Testis (tissue), 3 donors: ENCODE measurements around the gene ELMO1. TPM values are rescaled to one million over a fixed set of nuclear protein-coding genes. Genes with fewer than 3 reads are reported as not detected.

Experiments
- DNase-seq: peaks from one replicate; pipeline ENCODE4 v3.0.0-alpha.2; 2019
- H3K27ac ChIP-seq, 2 donors: fragments of 200-600 bp; sonication (generic); one replicate each; pipeline ENCODE4 v1.5.1; 2019
- H3K27me3 ChIP-seq: fragments of 200-600 bp; sonication (generic); one replicate; pipeline ENCODE4 v1.5.1; 2019
- H3K36me3 ChIP-seq: fragments of 200-600 bp; sonication (generic); one replicate; pipeline ENCODE4 v1.5.1; 2017; ENCODE audit warnings: low read depth; ENCODE audit errors: missing control alignments
- H3K4me1 ChIP-seq: fragments of 200-600 bp; sonication (generic); one replicate; pipeline ENCODE4 v1.5.1; 2019
- H3K4me3 ChIP-seq, 2 donors: fragments of 200-600 bp; sonication (generic); one replicate each; pipeline ENCODE4 v1.5.1; 2017 to 2019
- H3K9me3 ChIP-seq: fragments of 200-600 bp; sonication (generic); one replicate; pipeline ENCODE4 v1.5.1; 2017
- POLR2A ChIP-seq: fragments of 450-650 bp; IDR thresholded peaks from one replicate; pipeline ENCODE4 v1.6.1; 2017; ENCODE audit warnings: antibody characterized with exemption, mild to moderate bottlenecking, moderate library complexity
- WGBS, 2 donors: methylation state at CpG; one replicate each; pipeline ENCODE4 v1.1.5; 2018; 5-methylcytosine and 5-hydroxymethylcytosine counted together
- intact Hi-C: fragments of 100-400 bp; cut with DNase I; formaldehyde crosslinking; loops from one replicate; pipeline ENCODE4 v1.15.1; 2023; ENCODE audit warnings: low total_unique reads
- polyA plus RNA-seq: library from polyadenylated mRNA; stranded (reverse); fragments of 350-450 nt; fragmentation: Illumina TruSeq; extraction: RNeasy Lipid Tissue Mini Kit (QIAGEN cat#74804); gene quantifications from one replicate; pipeline ENCODE4 v1.2.3, GENCODE V29; 2014; ENCODE audit warnings: low read depth, low replicate concordance; ENCODE audit not compliant: insufficient read depth
- total RNA-seq, 2 donors: library from RNA; depleted of rRNA; stranded (reverse); fragments of >200 nt; gene quantifications; one replicate each; pipeline ENCODE4 v1.2.3, GENCODE V29; 2016
- TF ChIP-seq, protein P1 (sequence below), 3 experiments: fragments of 450-650 bp in 2 of 3; fragments of 200-600 bp in 1 of 3; sonication (generic) in 1 of 3; IDR thresholded peaks; one replicate each; pipeline ENCODE4 v1.5.1; 2016 to 2019; ENCODE audit warnings: antibody characterized with exemption in 3 of 3, mild to moderate bottlenecking in 2 of 3, moderate library complexity in 1 of 3

The ELMO1 gene
- total and polyA plus RNA-seq, 3 donors from 2014 or later = 12.9 to 47.2 (median 36.5) TPM

- Histone ChIP-seq H3K27me3 (no peaks in the 10 kb centered on the region), H3K4me3 (no peak overlapping the region), H3K4me1 (no peaks in the 10 kb centered on the region), H3K27ac (no peak overlapping the region), H3K9me3 (no peaks in the 10 kb centered on the region), H3K36me3 (no peaks in the 10 kb centered on the region)
- DNase-seq = no peak
- TF ChIP-seq, protein P1, sequence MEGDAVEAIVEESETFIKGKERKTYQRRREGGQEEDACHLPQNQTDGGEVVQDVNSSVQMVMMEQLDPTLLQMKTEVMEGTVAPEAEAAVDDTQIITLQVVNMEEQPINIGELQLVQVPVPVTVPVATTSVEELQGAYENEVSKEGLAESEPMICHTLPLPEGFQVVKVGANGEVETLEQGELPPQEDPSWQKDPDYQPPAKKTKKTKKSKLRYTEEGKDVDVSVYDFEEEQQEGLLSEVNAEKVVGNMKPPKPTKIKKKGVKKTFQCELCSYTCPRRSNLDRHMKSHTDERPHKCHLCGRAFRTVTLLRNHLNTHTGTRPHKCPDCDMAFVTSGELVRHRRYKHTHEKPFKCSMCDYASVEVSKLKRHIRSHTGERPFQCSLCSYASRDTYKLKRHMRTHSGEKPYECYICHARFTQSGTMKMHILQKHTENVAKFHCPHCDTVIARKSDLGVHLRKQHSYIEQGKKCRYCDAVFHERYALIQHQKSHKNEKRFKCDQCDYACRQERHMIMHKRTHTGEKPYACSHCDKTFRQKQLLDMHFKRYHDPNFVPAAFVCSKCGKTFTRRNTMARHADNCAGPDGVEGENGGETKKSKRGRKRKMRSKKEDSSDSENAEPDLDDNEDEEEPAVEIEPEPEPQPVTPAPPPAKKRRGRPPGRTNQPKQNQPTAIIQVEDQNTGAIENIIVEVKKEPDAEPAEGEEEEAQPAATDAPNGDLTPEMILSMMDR (IDR thresholded peaks at IDR 0.05) = no peak
- intact Hi-C loops = no loop called here
- WGBS, 2 donors = 49 to 59% methylated on average over 5 of the region's 5 CpGs
Observed at GRCh38 chr7:36852017-36852416, 596.6 kb downstream of the ELMO1 start.

DNA sequence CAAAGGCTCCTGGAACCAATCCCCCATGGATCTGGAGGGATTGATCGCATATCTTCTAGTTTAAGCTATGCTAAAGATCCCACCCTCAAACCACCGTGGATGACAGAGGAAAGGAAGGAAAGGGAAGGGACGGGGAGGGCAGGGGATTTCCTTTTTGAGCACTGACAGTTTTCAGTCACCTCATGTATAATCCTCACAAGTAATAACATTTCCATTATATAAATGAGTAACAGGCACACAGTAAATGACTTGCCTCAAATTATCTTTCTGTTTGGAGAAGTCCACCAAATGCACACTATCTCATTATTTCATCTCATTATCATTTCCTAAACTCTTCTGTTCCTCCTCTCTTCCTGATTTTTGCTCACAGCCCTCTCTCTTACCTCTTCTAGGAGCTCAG lies 597.3 kb downstream of the ELMO1 start:
- Histone ChIP-seq H3K9me3 (no peaks in the 10 kb centered on the region), H3K27me3 (no peaks in the 10 kb centered on the region), H3K4me1 (no peaks in the 10 kb centered on the region), H3K36me3 (no peaks in the 10 kb centered on the region), H3K27ac (no peak overlapping the region), H3K4me3 (no peak overlapping the region)
- 72 to 74% methylated on average over 3 of the region's 3 CpGs for WGBS, 2 donors
- intact Hi-C loops = no loop called here
- TF ChIP-seq POLR2A = no peak
- TF ChIP-seq, protein P1 (IDR thresholded peaks at IDR 0.05) = no peak
- no peak for DNase-seq

GRCh38 chr7:36847946-36848345 lies 600.7 kb downstream of the ELMO1 start:
- no peak for TF ChIP-seq POLR2A
- TF ChIP-seq, protein P1 (IDR thresholded peaks at IDR 0.05) = no peak
- no peak overlapping the region for H3K27ac ChIP-seq
- intact Hi-C loops = no loop called here
- H3K36me3 ChIP-seq = no peaks in the 10 kb centered on the region
- H3K4me1 ChIP-seq = no peaks in the 10 kb centered on the region
- no peak overlapping the region for H3K4me3 ChIP-seq
- no peaks in the 10 kb centered on the region for H3K27me3 ChIP-seq
- 77 to 84% methylated on average over 4 of the region's 4 CpGs for WGBS, 2 donors
- no peak for DNase-seq
- no peaks in the 10 kb centered on the region for H3K9me3 ChIP-seq

DNA sequence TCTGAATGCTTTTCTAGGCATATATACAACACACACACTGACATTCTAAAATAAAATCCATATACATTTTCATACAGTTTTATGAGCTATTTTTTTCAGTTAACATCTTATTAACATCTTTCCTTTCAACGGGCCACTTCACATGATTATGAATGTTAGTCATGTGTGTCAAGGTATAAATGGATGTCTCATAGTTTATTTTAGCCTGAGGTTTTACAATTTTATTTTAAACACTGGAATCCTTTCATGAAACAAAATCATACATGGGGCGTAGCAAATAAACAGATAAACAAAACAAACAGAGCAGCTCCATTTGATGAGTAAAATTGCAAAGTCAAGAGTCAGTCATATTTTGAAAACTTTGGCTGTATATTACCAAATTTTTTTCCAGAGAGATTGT lies 604.3 kb downstream of the ELMO1 start:
- WGBS, 2 donors = 85 to 86% methylated on average over 2 of the region's 2 CpGs
- H3K4me3 ChIP-seq = no peak overlapping the region
- no peaks in the 10 kb centered on the region for H3K9me3 ChIP-seq
- H3K27ac ChIP-seq = no peak overlapping the region
- TF ChIP-seq POLR2A = no peak
- TF ChIP-seq, protein P1 (IDR thresholded peaks at IDR 0.05) = no peak
- intact Hi-C loops = no loop called here
- no peaks in the 10 kb centered on the region for H3K4me1 ChIP-seq
- H3K27me3 ChIP-seq = no peaks in the 10 kb centered on the region
- no peak for DNase-seq
- H3K36me3 ChIP-seq = no peaks in the 10 kb centered on the region

DNA sequence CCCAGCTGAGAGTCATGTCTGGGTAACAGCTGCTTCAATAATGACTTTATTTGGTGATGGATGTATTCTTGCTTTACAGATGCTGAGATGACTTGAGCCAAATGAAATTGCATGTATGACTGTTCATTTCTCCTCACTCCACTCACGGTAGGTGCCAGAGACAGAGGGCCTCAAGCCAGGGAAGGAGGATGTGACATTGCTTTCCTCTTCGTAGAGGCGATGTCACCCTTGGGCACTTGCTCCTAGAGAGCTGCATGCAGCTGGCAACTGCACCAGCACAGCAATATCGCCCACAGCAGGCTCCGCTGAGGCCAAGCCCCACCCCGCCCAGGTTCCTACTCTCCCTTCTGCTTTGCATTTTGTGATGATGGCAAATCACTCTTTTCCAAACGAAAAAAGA lies 607.8 kb downstream of the ELMO1 start:
- TF ChIP-seq POLR2A = no peak
- TF ChIP-seq, protein P1 (IDR thresholded peaks at IDR 0.05) = no peak
- intact Hi-C loops = no loop called here
- Histone ChIP-seq H3K27me3 (no peaks in the 10 kb centered on the region), H3K9me3 (no peaks in the 10 kb centered on the region), H3K4me3 (no peak overlapping the region), H3K36me3 (no peaks in the 10 kb centered on the region), H3K4me1 (no peaks in the 10 kb centered on the region), H3K27ac (no peak overlapping the region)
- no peak for DNase-seq
- 91 to 92% methylated on average over 7 of the region's 7 CpGs for WGBS, 2 donors
